Hematopoietic multipotent progenitor cell treated with erythropoietin and hydrocortisone succinate and interleukin-3 and kit ligand, for 8 days (in vitro differentiated cells): ENCODE measurements around the gene MARCHF10.
"Not testable (repeated sequence)": the region's sequence is repeated elsewhere in the genome, so short reads cannot be mapped to it uniquely, and the experiment has no call there.

ENCODE experiments used
- DNase-seq: peaks from one replicate; pipeline ENCODE4 v3.0.0-alpha.2; 2015

MARCHF10 gene

GRCh38 chr17:62693616-62694409 is 114.3 kb downstream of the MARCHF10 start:
- peak; percentile 31 for DNase-seq

GRCh38 chr17:62692721-62693431 is 115.2 kb downstream of the MARCHF10 start:
- DNase-seq, result peak; percentile 95

GRCh38 chr17:62692159-62692651 is 115.9 kb downstream of the MARCHF10 start:
- DNase-seq, result no peak

GRCh38 chr17:62691589-62691915 is 116.6 kb downstream of the MARCHF10 start:
- DNase-seq, result not testable (repeated sequence)

- no peak for DNase-seq
These were observed 117.8 kb downstream of the MARCHF10 start for GRCh38 chr17:62690168-62690897.

GRCh38 chr17:62689441-62690167 is 118.5 kb downstream of the MARCHF10 start:
- DNase-seq, result no peak

GRCh38 chr17:62688398-62689160 is 119.5 kb downstream of the MARCHF10 start:
- DNase-seq, result no peak

GRCh38 chr17:62687997-62688396 is 120.1 kb downstream of the MARCHF10 start:
- DNase-seq, result no peak

GRCh38 chr17:62684179-62684578 is 123.9 kb downstream of the MARCHF10 start:
- DNase-seq, result no peak

GRCh38 chr17:62681939-62682381 is 126.2 kb downstream of the MARCHF10 start:
- no peak for DNase-seq

- peak; percentile 83 for DNase-seq
These were observed 126.8 kb downstream of the MARCHF10 start for GRCh38 chr17:62681061-62681938.

GRCh38 chr17:62680541-62681052 is 127.5 kb downstream of the MARCHF10 start:
- DNase-seq, result no peak

- DNase-seq, result no peak
These were observed 128.2 kb downstream of the MARCHF10 start for GRCh38 chr17:62679866-62680377.

- no peak for DNase-seq
These were observed 129.7 kb downstream of the MARCHF10 start for GRCh38 chr17:62678214-62678919.

GRCh38 chr17:62676952-62677596 is 131.0 kb downstream of the MARCHF10 start:
- DNase-seq, result no peak

GRCh38 chr17:62676231-62676943 is 131.7 kb downstream of the MARCHF10 start:
- DNase-seq, result no peak

- no peak for DNase-seq
These were observed 132.4 kb downstream of the MARCHF10 start for GRCh38 chr17:62675701-62676100.

- no peak for DNase-seq
These were observed 132.9 kb downstream of the MARCHF10 start for GRCh38 chr17:62675260-62675659.
